ENCODE measurements around the gene PDIA6.

- TF ChIP-seq, protein P1, sequence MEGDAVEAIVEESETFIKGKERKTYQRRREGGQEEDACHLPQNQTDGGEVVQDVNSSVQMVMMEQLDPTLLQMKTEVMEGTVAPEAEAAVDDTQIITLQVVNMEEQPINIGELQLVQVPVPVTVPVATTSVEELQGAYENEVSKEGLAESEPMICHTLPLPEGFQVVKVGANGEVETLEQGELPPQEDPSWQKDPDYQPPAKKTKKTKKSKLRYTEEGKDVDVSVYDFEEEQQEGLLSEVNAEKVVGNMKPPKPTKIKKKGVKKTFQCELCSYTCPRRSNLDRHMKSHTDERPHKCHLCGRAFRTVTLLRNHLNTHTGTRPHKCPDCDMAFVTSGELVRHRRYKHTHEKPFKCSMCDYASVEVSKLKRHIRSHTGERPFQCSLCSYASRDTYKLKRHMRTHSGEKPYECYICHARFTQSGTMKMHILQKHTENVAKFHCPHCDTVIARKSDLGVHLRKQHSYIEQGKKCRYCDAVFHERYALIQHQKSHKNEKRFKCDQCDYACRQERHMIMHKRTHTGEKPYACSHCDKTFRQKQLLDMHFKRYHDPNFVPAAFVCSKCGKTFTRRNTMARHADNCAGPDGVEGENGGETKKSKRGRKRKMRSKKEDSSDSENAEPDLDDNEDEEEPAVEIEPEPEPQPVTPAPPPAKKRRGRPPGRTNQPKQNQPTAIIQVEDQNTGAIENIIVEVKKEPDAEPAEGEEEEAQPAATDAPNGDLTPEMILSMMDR (conservative IDR thresholded peaks at IDR 0.05) = no peak
- no peak for TF ChIP-seq ZFX (IDR thresholded peaks at IDR 0.05)
Observed at GRCh38 chr2:10802657-10803056, 9.9 kb downstream of the PDIA6 start.
